Suprapubic skin (tissue), 4 donors: Measurements from ENCODE around the gene CD99L2.

Experiments used
- CTCF ChIP-seq, 2 donors: fragments of 200-600 bp in 1 of 2; fragments of 450-650 bp in 1 of 2; sonication (generic) in 1 of 2; IDR thresholded peaks; one replicate each; pipeline ENCODE4 v1.5.1; 2016 to 2019; ENCODE audit warnings: antibody characterized with exemption in 2 of 2, mild to moderate bottlenecking in 1 of 2, moderate library complexity in 1 of 2
- EP300 ChIP-seq: sonication (generic); formaldehyde crosslinking; IDR thresholded peaks from one replicate; pipeline ENCODE4 v1.6.1; 2017; ENCODE audit warnings: antibody characterized with exemption
- POLR2A ChIP-seq, 2 donors: fragments of 450-650 bp; IDR thresholded peaks; one replicate each; pipeline ENCODE4 v1.6.1; 2017; ENCODE audit warnings: antibody characterized with exemption in 2 of 2, mild to moderate bottlenecking in 2 of 2, moderate library complexity in 2 of 2
- POLR2AphosphoS5 ChIP-seq, 3 donors: sonication (generic); formaldehyde crosslinking; IDR thresholded peaks; one replicate each; pipeline ENCODE4 v1.6.1; 2017; ENCODE audit warnings: antibody characterized with exemption in 3 of 3

DNA sequence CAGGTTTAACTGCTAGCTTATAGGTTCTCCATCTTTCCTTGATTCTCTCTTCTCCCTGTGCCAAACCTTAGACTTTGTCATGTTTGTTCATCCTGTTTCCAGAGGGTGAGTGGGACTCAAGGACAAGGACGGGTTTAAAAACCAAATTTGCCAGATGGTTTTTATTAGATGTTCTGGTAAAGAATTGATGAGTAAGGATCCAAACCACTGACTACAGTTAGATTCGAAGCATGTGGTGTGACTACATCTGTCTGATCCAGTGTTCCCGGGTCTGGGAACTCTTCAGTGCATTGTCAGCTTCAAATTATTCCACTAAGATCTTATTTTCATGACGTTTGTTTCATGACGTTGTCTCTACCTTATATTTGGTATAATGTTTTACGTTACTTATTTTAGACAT is 167.7 kb downstream of the CD99L2 start:
- TF ChIP-seq CTCF (IDR thresholded peaks at IDR 0.05) = no peak
- TF ChIP-seq POLR2AphosphoS5 (IDR thresholded peaks at IDR 0.05) = no peak
- TF ChIP-seq POLR2A (IDR thresholded peaks at IDR 0.05) = no peak
- TF ChIP-seq EP300 = no peak
